Prostate gland (tissue), 2 donors: Measurements from ENCODE around the gene SSRP1. TPM values are rescaled to one million over a fixed set of nuclear protein-coding genes. Genes with fewer than 3 reads are reported as not detected.

Experiments used
- DNase-seq: peaks from one replicate; pipeline ENCODE4 v3.0.0-alpha.2; 2019; ENCODE audit warnings: low spot score
- H3K27ac ChIP-seq, 2 donors: fragments of 200-600 bp; sonication (generic); 2 replicates each; pipeline ENCODE4 v1.5.1; 2017 to 2019
- H3K27me3 ChIP-seq: fragments of 200-600 bp; sonication (generic); replicated peaks from 2 replicates; pipeline ENCODE4 v1.5.1; 2019; ENCODE audit not compliant: insufficient read depth
- H3K36me3 ChIP-seq, 2 donors: fragments of 200-600 bp; sonication (generic); 1 replicate in 1 of 2; 2 replicates in 1 of 2; pipeline versions ENCODE4 v1.5.1 to v1.8.1; 2017 to 2019
- H3K4me1 ChIP-seq: fragments of 200-600 bp; sonication (generic); replicated peaks from 2 replicates; pipeline ENCODE4 v1.5.1; 2019
- H3K4me3 ChIP-seq, 2 donors: fragments of 200-600 bp; sonication (generic); 2 replicates each; pipeline ENCODE4 v1.5.1; 2017 to 2019
- H3K9me3 ChIP-seq: fragments of 200-600 bp; sonication (generic); 2 replicates; pipeline ENCODE4 v1.5.1; 2017
- POLR2A ChIP-seq: fragments of 450-650 bp; IDR thresholded peaks from one replicate; pipeline ENCODE4 v1.6.1; 2016; ENCODE audit warnings: antibody characterized with exemption, mild to moderate bottlenecking
- POLR2AphosphoS5 ChIP-seq: sonication (generic); formaldehyde crosslinking; IDR thresholded peaks from one replicate; pipeline ENCODE4 v1.6.1; 2017; ENCODE audit warnings: antibody characterized with exemption
- WGBS: methylation state at CpG from one replicate; pipeline ENCODE4 v1.1.5; 2018; 5-methylcytosine and 5-hydroxymethylcytosine counted together
- intact Hi-C: fragments of 100-400 bp; cut with DNase I; formaldehyde crosslinking; loops from one replicate; pipeline ENCODE4 v1.14.2; 2022
- total RNA-seq, 2 donors: library from RNA; depleted of rRNA; stranded (reverse); fragments of >200 nt; gene quantifications; one replicate each; pipeline ENCODE4 v1.1.0, GENCODE V29; 2016
- TF ChIP-seq, protein P1 (sequence below), 4 experiments: fragments of 200-600 bp in 2 of 4; fragments of 450-650 bp in 2 of 4; sonication (generic) in 2 of 4; IDR thresholded peaks; 1 replicate in 3 of 4; 2 replicates in 1 of 4; pipeline ENCODE4 v1.5.1; 2016 to 2019; ENCODE audit warnings: antibody characterized with exemption in 4 of 4, mild to moderate bottlenecking in 2 of 4, moderate library complexity in 2 of 4

Gene SSRP1
- total RNA-seq, 2 donors from 2014 or later, result 82.6 to 85.4 TPM

DNA sequence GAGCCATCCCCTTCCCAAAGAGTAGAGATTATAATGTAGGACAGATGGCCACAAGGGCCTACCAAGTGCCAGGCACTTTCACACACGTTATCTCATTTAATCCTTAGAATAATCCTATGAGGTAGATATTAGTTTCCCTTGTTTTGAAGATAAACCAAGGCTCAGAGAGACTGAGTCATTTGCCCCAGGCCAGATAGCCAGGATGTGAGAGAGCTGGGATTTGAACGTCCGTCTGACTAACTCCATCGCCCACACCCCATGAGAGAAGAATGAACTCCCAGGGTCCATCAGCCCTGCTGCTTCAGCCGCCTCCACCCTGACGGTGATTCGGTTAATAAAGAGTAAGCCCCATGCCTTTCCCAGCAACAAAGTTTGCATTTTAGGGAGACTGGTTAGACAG is 34.6 kb upstream of the SSRP1 start:
- intact Hi-C loops, result no loop called here
- no peak overlapping the region for H3K27ac ChIP-seq
- TF ChIP-seq POLR2A (no peak), POLR2AphosphoS5 (no peak)
- TF ChIP-seq, protein P1, sequence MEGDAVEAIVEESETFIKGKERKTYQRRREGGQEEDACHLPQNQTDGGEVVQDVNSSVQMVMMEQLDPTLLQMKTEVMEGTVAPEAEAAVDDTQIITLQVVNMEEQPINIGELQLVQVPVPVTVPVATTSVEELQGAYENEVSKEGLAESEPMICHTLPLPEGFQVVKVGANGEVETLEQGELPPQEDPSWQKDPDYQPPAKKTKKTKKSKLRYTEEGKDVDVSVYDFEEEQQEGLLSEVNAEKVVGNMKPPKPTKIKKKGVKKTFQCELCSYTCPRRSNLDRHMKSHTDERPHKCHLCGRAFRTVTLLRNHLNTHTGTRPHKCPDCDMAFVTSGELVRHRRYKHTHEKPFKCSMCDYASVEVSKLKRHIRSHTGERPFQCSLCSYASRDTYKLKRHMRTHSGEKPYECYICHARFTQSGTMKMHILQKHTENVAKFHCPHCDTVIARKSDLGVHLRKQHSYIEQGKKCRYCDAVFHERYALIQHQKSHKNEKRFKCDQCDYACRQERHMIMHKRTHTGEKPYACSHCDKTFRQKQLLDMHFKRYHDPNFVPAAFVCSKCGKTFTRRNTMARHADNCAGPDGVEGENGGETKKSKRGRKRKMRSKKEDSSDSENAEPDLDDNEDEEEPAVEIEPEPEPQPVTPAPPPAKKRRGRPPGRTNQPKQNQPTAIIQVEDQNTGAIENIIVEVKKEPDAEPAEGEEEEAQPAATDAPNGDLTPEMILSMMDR (IDR thresholded peaks at IDR 0.05), result no peak
- no peaks in the 10 kb centered on the region for H3K9me3 ChIP-seq
- H3K27me3 ChIP-seq, result no peaks in the 10 kb centered on the region
- no peak overlapping the region for H3K4me3 ChIP-seq
- no peaks in the 10 kb centered on the region for H3K4me1 ChIP-seq
- DNase-seq, result no peak
- 84% methylated on average over 7 of the region's 7 CpGs for WGBS
- no peaks in the 10 kb centered on the region for H3K36me3 ChIP-seq

DNA sequence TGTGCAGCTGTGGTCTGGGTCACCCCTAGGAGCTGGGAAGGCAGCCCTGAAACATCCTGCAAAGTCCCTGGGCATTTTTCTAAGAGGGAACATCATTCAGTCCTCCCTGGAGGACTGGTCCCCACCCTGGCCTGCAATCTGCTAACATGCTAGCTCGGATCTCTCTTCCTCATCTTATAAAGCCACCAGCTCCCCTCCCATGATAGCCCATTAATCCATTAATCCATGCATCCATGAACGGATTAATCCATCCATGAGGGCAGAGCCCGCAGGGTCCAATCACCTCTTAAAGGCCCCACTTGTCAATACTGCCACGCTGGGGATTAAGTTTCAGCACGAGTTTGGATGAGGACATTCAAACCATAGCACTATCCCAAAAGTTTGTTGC is 33.1 kb upstream of the SSRP1 start:
- no peak overlapping the region for H3K4me3 ChIP-seq
- DNase-seq, result no peak
- H3K27ac ChIP-seq, result no peak overlapping the region
- intact Hi-C loops, result no loop called here
- WGBS, result 73% methylated on average over 5 of the region's 5 CpGs
- H3K27me3 ChIP-seq, result no peaks in the 10 kb centered on the region
- TF ChIP-seq POLR2A, result no peak
- no peak for TF ChIP-seq POLR2AphosphoS5
- TF ChIP-seq, protein P1 (IDR thresholded peaks at IDR 0.05), result no peak
- H3K36me3 ChIP-seq, result no peaks in the 10 kb centered on the region
- no peaks in the 10 kb centered on the region for H3K4me1 ChIP-seq
- H3K9me3 ChIP-seq, result no peaks in the 10 kb centered on the region

DNA sequence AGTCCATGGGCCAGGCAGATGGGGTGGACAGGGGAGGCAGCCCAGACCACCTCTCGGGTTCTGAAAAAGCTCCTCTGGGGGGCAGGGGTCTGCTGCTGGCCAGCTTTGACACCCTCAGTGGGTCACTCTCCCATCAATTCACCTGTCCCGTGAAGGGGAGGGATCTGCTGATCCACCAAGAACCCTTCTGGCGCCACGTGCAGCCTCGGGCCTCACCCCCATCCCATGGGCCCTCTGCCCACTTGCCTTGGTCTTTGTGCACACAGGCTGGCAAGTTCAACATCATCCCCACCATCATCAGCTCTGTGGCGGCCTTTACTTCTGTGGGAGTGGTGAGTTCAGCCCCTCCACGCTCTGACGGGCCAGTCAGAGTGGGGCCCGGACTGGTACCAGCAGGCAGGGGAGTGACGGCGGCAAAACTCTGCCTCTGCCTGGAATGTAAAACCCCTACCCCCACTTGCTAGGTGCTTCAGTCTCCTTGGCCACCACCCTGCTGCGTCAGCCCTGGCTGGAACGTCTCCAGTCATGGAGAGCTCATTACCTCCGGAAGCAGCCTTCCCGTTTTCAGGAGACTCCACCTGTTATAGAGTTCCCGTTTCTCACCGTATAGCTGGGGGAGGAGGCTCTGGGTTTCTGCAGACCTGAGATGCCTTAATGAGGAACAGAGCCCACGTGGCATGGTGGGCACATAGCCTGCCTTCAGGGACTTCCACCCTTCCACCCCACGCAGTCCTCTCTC is 32.6 kb upstream of the SSRP1 start:
- Histone ChIP-seq H3K4me1 (no peaks in the 10 kb centered on the region), H3K36me3 (no peaks in the 10 kb centered on the region), H3K4me3 (no peak overlapping the region), H3K27ac (no peak overlapping the region), H3K9me3 (no peaks in the 10 kb centered on the region), H3K27me3 (no peaks in the 10 kb centered on the region)
- TF ChIP-seq POLR2AphosphoS5 (no peak), POLR2A (no peak)
- TF ChIP-seq, protein P1 (IDR thresholded peaks at IDR 0.05), result no peak
- intact Hi-C loops, result no loop called here
- DNase-seq, result no peak
- WGBS, result 69% methylated on average over 19 of the region's 19 CpGs

DNA sequence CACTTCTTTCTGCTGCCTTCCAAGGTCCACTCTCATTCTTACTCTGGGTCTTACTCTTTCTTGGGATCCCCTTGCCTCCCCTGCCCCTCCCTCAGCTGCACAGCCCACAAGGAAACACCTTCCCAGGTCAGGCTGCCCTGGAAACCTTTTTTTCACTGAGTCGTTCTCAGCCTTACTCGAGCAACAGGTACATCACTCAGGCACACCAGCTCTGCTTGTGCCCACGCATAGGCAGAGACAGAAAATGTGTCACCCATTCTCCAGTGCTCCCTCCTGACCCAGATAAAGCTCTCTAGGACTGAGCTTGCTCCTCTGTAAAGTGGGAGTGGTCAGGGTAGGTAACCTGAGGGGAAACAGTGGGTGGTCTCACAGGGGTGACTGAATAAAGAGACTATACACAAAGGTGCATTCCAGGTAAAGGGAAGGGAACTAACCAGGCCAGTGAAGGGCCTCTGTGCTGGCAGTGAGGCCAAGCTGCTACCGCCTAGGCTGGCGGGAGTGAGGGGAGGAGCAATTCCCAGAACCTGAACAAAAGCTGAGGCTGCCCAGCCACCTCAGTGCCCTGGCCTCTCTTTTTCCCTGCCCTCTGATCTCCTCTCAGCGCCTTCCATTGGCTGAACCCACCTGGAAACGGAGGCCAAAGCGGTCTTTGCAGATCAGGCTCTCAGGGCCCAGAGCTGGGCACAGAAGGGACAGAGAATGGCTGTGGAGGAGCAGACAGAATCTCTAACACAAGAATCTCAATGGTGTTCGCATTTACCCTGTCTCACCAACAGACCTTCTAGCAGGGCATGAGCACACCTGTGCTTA is 29.4 kb upstream of the SSRP1 start:
- WGBS, result 78% methylated on average over 9 of the region's 9 CpGs
- Histone ChIP-seq H3K4me1 (no peaks in the 10 kb centered on the region), H3K27me3 (no peaks in the 10 kb centered on the region), H3K4me3 (no peak overlapping the region), H3K27ac (no peak overlapping the region), H3K36me3 (no peaks in the 10 kb centered on the region), H3K9me3 (no peaks in the 10 kb centered on the region)
- no peak for TF ChIP-seq POLR2AphosphoS5
- no peak for TF ChIP-seq POLR2A
- TF ChIP-seq, protein P1 (IDR thresholded peaks at IDR 0.05), result no peak
- DNase-seq, result no peak
- intact Hi-C loops, result no loop called here
